NT2/D1 (cell line): ENCODE data around the gene CDHR3.
"Not testable (repeated sequence)": the region's sequence is repeated elsewhere in the genome, so short reads cannot be mapped to it uniquely, and the experiment has no call there.

Source experiments
- DNase-seq: peaks from one replicate; pipeline ENCODE4 v3.0.0-alpha.2; 2011; ENCODE audit warnings: low read depth, low spot score
- H3K27me3 ChIP-seq: 2 replicates; pipeline ENCODE4 v1.6.0; 2011; ENCODE audit warnings: mild to moderate bottlenecking; ENCODE audit not compliant: insufficient read length, insufficient read depth
- H3K36me3 ChIP-seq: 2 replicates; pipeline ENCODE4 v1.6.1; 2011; ENCODE audit warnings: mild to moderate bottlenecking, low read length, mixed read lengths; ENCODE audit not compliant: insufficient read depth, insufficient read length
- H3K4me1 ChIP-seq: 2 replicates; pipeline ENCODE4 v1.5.1; 2011; ENCODE audit not compliant: insufficient read depth, insufficient read length
- H3K4me3 ChIP-seq: 2 replicates; pipeline ENCODE4 v1.5.1; 2011; ENCODE audit warnings: low read depth; ENCODE audit not compliant: insufficient read length
- H3K9ac ChIP-seq: 2 replicates; pipeline ENCODE4 v1.6.0; 2011; ENCODE audit warnings: low read depth; ENCODE audit not compliant: insufficient read length
- H3K9me3 ChIP-seq: 2 replicates; pipeline ENCODE4 v1.5.1; 2011; ENCODE audit warnings: mild to moderate bottlenecking, low read length; ENCODE audit not compliant: insufficient read depth
- SUZ12 ChIP-seq: IDR thresholded peaks from 2 replicates; pipeline ENCODE4 v1.6.1; 2011; ENCODE audit not compliant: insufficient read length, insufficient read depth; ENCODE audit errors: extremely low read depth
- YY1 ChIP-seq: IDR thresholded peaks from 2 replicates; pipeline ENCODE4 v1.6.1; 2011; ENCODE audit not compliant: insufficient read length, insufficient read depth
- ZNF274 ChIP-seq: IDR thresholded peaks from 2 replicates; pipeline ENCODE4 v1.6.1; 2011; ENCODE audit warnings: mild to moderate bottlenecking, low read depth, low read length

CDHR3 gene

GRCh38 chr7:106001196-106001595 lies 38.1 kb downstream of the CDHR3 start:
- Histone ChIP-seq H3K4me1 (no peaks in the 10 kb centered on the region), H3K9me3 (peaks cover 9% of the 10 kb centered on the region; the same call in 1 of the 2 replicates), H3K27me3 (no peaks in the 10 kb centered on the region), H3K9ac (no peak overlapping the region), H3K4me3 (no peak overlapping the region), H3K36me3 (no peaks in the 10 kb centered on the region)
- no peak for DNase-seq
- TF ChIP-seq SUZ12 (no peak), YY1 (no peak), ZNF274 (no peak)

GRCh38 chr7:106001886-106002285 lies 38.8 kb downstream of the CDHR3 start:
- H3K9me3 ChIP-seq, result peaks cover 16% of the 10 kb centered on the region; the same call in 1 of the 2 replicates
- H3K27me3 ChIP-seq, result no peaks in the 10 kb centered on the region
- TF ChIP-seq ZNF274 (no peak), SUZ12 (no peak), YY1 (no peak)
- H3K4me1 ChIP-seq, result no peaks in the 10 kb centered on the region
- DNase-seq, result no peak
- no peak overlapping the region for H3K4me3 ChIP-seq
- H3K9ac ChIP-seq, result no peak overlapping the region
- H3K36me3 ChIP-seq, result no peaks in the 10 kb centered on the region

DNA sequence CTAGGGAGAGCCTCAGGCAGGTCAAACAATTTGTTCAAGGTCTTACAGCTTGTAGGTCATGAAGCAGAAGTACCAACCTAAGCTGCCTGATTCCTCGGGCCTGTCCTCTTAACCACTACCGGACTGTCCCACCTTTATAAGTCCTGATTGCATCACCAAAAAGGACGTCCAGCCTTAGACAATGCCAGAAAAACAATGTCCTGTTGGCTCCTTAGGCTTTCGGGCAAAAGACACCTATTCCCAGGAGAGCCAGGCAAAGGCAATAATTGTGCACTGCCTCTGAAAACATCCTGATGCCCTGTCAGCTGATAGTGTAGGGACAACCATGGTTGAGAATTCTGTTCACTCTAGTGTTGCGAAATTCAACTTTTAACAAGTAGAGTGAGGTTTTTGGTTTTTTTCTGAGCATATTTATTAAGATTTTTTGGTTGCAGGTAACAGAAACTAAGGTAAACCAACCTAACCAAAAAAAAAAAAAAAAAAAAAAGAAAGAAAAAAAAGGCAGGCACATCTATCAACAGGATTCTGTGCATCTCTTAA lies 40.5 kb downstream of the CDHR3 start:
- no peak for DNase-seq
- TF ChIP-seq YY1 (no peak), ZNF274 (no peak), SUZ12 (no peak)
- Histone ChIP-seq H3K27me3 (peaks cover under 1% of the 10 kb centered on the region), H3K36me3 (no peaks in the 10 kb centered on the region), H3K4me3 (no peak overlapping the region), H3K9ac (no peak overlapping the region), H3K4me1 (no peaks in the 10 kb centered on the region), H3K9me3 (peaks cover 31% of the 10 kb centered on the region; the same call in 1 of the 2 replicates)

DNA sequence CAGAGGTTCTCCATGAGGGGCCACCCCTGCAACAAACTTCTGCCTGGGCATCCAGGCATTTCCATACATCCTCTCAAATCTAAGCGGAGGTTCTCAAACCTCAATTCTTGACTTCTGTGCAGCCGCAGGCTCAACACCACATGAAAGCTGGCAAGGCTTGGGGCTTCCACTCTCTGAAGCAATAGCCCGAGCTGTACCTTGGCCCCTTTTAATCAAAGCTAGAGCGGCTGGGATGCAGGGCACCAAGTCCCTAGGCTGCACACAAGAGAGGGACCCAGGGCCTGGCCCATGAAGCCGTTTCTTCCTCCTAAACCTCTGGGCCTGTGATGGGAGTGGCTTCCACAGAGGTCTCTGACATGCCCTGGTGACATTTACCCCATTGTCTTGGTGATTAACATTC lies 43.8 kb downstream of the CDHR3 start:
- Histone ChIP-seq H3K4me3 (no peak overlapping the region), H3K9me3 (peaks cover 34% of the 10 kb centered on the region; the same call in 1 of the 2 replicates), H3K9ac (no peak overlapping the region), H3K4me1 (peaks cover 5% of the 10 kb centered on the region), H3K27me3 (peaks cover 8% of the 10 kb centered on the region), H3K36me3 (no peaks in the 10 kb centered on the region)
- TF ChIP-seq ZNF274, result no peak
- TF ChIP-seq SUZ12, result no peak
- no peak for TF ChIP-seq YY1
- DNase-seq, result no peak

- H3K4me3 ChIP-seq, H3K27me3 ChIP-seq, H3K4me1 ChIP-seq, DNase-seq, H3K36me3 ChIP-seq, H3K9ac ChIP-seq: not testable (repeated sequence)
- H3K9me3 ChIP-seq, result peaks cover 34% of the 10 kb centered on the region; the same call in 1 of the 2 replicates
These were observed 44.7 kb downstream of the CDHR3 start for GRCh38 chr7:106007796-106008195.

GRCh38 chr7:106009503-106010226 lies 46.6 kb downstream of the CDHR3 start:
- DNase-seq, result peak; percentile 96
- Histone ChIP-seq H3K9ac (no peak overlapping the region), H3K4me3 (no peak overlapping the region), H3K4me1 (peaks cover 5% of the 10 kb centered on the region), H3K9me3 (peaks cover 34% of the 10 kb centered on the region; the same call in 1 of the 2 replicates), H3K27me3 (peaks cover 8% of the 10 kb centered on the region), H3K36me3 (no peaks in the 10 kb centered on the region)
- TF ChIP-seq SUZ12 (no peak), ZNF274 (no peak), YY1 (no peak)

DNA sequence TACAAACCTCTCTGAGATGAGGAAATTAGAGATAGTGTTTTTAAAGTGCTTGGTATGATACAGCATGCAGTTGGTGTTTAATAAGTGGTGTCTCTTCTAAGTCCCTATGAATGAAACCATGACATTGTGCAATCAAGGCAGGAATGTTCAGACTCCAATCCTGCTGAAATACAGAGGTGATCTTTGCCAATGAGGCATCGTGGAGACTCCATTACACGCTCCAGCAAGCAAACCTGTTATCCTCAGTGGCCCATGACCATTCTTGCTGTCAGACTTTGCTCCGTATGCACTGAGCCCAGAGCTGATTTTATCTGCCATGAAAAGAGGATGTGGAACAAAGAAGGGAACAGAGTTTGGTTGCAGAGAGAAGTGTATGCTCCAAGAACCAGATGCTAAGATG lies 47.3 kb downstream of the CDHR3 start:
- Histone ChIP-seq H3K4me3 (no peak overlapping the region), H3K4me1 (peaks cover 6% of the 10 kb centered on the region), H3K9ac (no peak overlapping the region), H3K27me3 (peaks cover 8% of the 10 kb centered on the region), H3K36me3 (no peaks in the 10 kb centered on the region), H3K9me3 (peaks cover 33% of the 10 kb centered on the region; the same call in 1 of the 2 replicates)
- no peak for DNase-seq
- TF ChIP-seq YY1 (no peak), SUZ12 (no peak), ZNF274 (no peak)
